ENCODE data around the gene C19orf25. TPM values are rescaled to one million over a fixed set of nuclear protein-coding genes. Genes with fewer than 3 reads are reported as not detected.

C19orf25 gene
- polyA plus RNA-seq, 12 donors = 13.1 to 23.4 (median 14.4) TPM; not detected in 1

GRCh38 chr19:1434040-1434366 lies 45.0 kb downstream of the C19orf25 start:
- no peak for DNase-seq

- no peak for DNase-seq
Measured at GRCh38 chr19:1433119-1434039, 45.6 kb downstream of the C19orf25 start.

DNA sequence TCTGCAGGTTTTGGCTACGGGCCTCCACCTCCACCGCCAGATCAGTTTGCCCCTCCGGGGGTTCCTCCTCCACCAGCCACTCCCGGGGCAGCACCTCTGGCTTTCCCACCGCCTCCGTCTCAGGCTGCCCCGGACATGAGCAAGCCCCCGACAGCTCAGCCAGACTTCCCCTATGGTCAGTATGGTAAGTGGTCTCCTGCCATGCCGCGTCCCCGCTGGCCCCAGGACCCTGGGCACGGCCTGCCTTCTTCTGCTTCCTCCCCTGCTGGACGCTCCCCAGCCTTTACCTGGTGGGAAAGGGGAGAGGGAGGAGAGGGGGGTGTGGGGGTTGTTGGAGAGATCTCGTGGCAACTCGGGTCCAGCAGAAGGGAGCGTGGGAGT lies 46.5 kb downstream of the C19orf25 start:
- no peak for DNase-seq

- no peak for DNase-seq
Measured at GRCh38 chr19:1431759-1432506, 47.1 kb downstream of the C19orf25 start.

GRCh38 chr19:1430246-1430645 lies 48.8 kb downstream of the C19orf25 start:
- no peak for DNase-seq

DNA sequence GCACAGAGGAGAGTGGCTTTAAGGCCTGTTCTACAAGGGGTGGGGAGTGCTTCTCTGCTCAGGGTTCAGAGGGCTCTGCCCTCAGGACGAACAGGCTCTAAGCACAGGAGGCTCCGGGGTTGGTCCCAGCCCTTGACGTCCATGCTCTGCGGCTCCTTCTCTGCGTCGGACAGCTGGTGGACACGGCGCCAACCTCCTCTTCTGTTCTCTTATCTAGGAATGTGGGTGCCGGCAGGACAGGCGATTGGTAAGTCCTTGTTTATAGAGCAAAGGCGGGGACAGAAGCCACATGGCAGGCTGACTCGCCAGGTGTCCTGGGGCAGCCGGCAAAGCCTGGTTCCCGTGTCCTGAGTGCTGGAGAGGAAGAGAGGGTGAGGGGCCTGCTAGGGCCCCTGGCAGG lies 49.3 kb downstream of the C19orf25 start:
- no peak for DNase-seq

GRCh38 chr19:1428738-1429391 lies 50.1 kb downstream of the C19orf25 start:
- no peak for DNase-seq

- no peak for DNase-seq
Measured at GRCh38 chr19:1427221-1427920, 51.6 kb downstream of the C19orf25 start.

- DNase-seq = no peak
Measured at GRCh38 chr19:1426736-1427135, 52.3 kb downstream of the C19orf25 start.

DNA sequence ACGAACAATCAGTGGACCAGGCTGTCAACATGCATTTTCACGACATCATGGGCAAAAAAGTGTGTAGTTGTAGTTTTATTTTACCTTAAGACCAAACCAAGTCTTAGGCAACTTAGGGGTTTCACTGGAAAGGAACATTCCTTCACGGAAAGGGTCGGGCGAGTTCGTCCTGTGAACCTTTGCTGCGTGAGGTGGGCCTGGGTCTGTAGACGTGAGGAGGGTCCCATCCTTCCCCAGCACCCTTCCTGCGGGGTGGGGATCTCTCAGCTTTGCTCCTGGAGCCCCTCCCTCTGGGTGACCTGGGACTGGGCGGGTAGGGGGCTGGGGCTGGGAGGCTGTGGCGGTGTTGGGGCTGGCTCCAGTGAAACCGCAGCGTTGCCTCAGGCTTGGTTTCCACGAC lies 53.1 kb downstream of the C19orf25 start:
- DNase-seq = no peak

DNA sequence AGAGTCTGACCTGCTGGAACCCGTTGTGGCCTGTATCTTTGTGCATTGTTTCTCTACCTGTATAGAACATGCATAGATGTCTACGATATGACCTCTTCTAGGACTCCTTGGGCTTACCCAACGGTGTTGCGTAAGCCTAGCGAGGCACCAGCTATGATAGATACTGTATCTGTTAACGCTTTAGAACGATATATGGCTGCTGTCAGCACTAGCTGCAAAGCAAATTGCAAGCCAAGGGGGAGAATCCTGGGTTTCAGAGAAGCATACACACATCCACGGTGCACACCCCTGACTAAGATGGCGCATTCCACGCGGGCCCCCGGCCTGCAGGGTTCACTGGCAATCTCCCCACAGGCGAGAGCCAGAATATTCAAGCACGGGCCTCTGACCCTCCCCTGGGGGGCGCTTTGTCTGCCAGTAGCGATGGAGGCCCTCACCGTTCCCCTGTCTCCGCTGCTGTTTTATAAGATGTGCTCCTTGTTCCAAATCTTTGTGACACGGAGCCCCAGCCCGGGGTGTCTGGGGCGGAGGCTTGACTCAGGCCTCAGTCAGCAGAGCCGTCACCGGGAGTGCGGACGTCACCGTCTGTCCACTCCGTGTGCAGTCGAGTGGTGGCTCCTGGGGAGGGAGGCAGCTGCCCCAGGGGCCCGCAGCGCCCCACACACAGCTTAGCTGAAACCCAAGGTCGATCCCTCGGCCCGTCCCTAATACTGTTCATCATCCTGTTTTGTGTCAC lies 53.7 kb downstream of the C19orf25 start:
- no peak for DNase-seq

DNA sequence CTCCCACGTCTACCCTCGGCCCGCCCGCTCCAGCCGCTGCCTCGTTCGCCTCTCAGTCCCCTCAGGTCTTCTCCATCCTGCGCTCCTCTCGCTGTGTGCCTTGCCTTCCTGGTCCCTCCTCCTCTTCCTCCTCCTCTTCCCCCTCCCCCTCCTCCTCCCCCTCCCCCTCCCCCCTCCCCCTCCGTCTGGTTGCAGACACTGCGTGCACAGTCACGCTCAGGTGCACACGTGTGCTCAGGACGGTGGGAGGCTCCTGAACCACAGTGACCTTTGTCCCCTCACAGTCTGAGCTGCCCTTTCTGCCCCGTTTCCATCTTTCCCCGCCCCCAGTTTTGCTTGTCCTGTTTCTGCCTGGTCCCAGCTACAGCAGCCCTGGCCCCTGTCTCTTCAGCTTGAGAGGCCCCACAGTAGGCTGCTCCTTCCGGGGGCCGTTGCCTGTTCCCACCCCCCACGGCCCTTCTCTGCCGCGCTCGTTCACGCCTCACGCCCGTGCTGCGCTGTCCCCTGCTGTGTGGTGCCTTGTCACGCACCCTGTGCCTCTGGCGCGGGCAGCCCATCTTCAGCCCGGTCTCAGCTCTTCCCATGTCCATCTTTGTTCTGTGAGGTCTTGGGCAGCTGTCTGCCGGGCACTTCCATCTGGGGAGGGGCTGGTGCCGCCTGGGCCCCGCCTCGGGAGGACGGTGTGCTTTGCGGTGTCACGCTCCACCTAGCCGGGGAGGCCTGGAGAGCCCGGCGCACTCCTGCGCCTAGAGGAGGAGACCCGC lies 54.6 kb downstream of the C19orf25 start:
- DNase-seq = no peak

DNA sequence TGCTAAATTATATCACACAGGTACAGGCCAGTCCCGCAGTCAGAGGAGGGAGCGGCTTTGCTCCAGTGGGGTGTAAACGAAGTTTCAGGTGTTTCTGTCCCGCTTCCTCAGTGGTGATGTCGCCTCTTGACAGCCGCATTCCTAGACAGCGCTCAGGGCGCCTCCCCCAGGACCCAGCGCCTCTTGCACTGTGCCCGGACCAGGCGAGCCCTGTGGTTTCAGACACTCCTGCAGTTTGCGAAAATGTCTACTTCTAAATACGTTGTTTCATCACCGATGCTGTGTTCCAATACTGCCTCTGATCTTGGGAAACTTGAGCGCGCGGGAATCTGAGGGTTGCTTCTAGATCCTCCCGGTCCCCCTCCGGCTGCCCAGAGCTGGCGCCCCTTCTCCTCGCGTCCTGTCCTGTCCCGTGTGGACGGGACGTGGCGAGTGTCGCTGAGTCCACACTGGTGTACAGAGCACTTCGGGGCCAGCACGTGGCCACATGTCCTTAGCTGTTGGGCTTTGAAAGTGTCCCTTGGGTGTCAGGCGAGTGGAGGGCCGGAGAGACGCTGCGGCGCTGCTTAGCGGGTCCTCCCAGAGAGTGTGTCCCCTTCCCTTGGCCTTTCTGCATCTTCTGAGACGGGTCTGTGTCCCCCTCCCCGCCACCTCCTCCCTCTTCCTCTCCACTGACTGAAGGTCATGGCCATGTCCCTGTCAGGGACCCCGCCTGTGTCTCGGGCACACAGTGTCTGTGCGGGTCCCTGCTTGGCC lies 55.4 kb downstream of the C19orf25 start:
- DNase-seq = no peak

Other genes with a start within 250 kb of the C19orf25 start
- gene CBARP, start 241.2 kb downstream of the C19orf25 start, polyA plus RNA-seq (ENCODE audit: insufficient read length in 12 of 12) = 1 to 10 TPM in 7 of 12 donors, under 1 TPM in 3, not detected in 2; 0.65 to 2.2 (median 1.1) TPM
- gene ATP5F1D, start 237.5 kb downstream of the C19orf25 start, polyA plus RNA-seq (ENCODE audit: insufficient read length in 12 of 12) = 100 to 1,000 TPM in 10 of 12 donors, 10 to 100 TPM in 1, not detected in 1; 94.6 to 231 (median 136) TPM
- gene MIDN, start 230.6 kb downstream of the C19orf25 start, polyA plus RNA-seq (ENCODE audit: insufficient read length in 12 of 12) = 100 to 1,000 TPM in 1 of 12 donors, 10 to 100 TPM in 11; 22.4 to 149 (median 30.9) TPM
- gene CIRBP, start 209.9 kb downstream of the C19orf25 start, polyA plus RNA-seq (ENCODE audit: insufficient read length in 12 of 12) = 100 to 1,000 TPM; 391 to 559 (median 467) TPM
- gene FAM174C, start 203.7 kb downstream of the C19orf25 start, polyA plus RNA-seq (ENCODE audit: insufficient read length in 12 of 12) = 10 to 100 TPM in 9 of 12 donors, 1 to 10 TPM in 1, not detected in 2; 9.4 to 17.0 (median 12.6) TPM
- gene EFNA2, start 193.3 kb downstream of the C19orf25 start, polyA plus RNA-seq (ENCODE audit: insufficient read length in 12 of 12) = 10 to 100 TPM in 1 of 12 donors, 1 to 10 TPM in 6, under 1 TPM in 4, not detected in 1; 0.33 to 12.8 (median 1.5) TPM
- 10 to 100 TPM in 11 of 12 donors, not detected in 1; 44.5 to 91.2 (median 61.1) TPM for gene NDUFS7, start 95.3 kb downstream of the C19orf25 start, polyA plus RNA-seq (ENCODE audit: insufficient read length in 12 of 12)
- gene GAMT, start 77.7 kb downstream of the C19orf25 start, polyA plus RNA-seq (ENCODE audit: insufficient read length in 12 of 12) = 100 to 1,000 TPM in 10 of 12 donors, 10 to 100 TPM in 1, not detected in 1; 83.4 to 279 (median 178) TPM
- 100 to 1,000 TPM in 1 of 12 donors, 10 to 100 TPM in 10, not detected in 1; 53.6 to 125 (median 62.2) TPM for gene DAZAP1, start 71.6 kb downstream of the C19orf25 start, polyA plus RNA-seq (ENCODE audit: insufficient read length in 12 of 12)
- gene RPS15, start 40.8 kb downstream of the C19orf25 start, polyA plus RNA-seq (ENCODE audit: insufficient read length in 12 of 12) = 1,000 to 10,000 TPM in 4 of 12 donors, 100 to 1,000 TPM in 7, not detected in 1; 661 to 1,382 (median 915) TPM
- 1 to 10 TPM in 2 of 12 donors, under 1 TPM in 9, not detected in 1; 0.45 to 6.1 (median 0.74) TPM for gene APC2, start 29.1 kb downstream of the C19orf25 start, polyA plus RNA-seq (ENCODE audit: insufficient read length in 12 of 12)
- gene PCSK4, start 11.1 kb upstream of the C19orf25 start, polyA plus RNA-seq (ENCODE audit: insufficient read length in 12 of 12) = 1 to 10 TPM in 3 of 12 donors, under 1 TPM in 7, not detected in 2; 0.52 to 3.3 (median 0.79) TPM
- gene REEP6, start 12.0 kb upstream of the C19orf25 start, polyA plus RNA-seq (ENCODE audit: insufficient read length in 12 of 12) = 10 to 100 TPM in 1 of 12 donors, 1 to 10 TPM in 10, not detected in 1; 1.2 to 16.1 (median 1.7) TPM
- 10 to 100 TPM in 11 of 12 donors, not detected in 1; 10.4 to 20.2 (median 14.7) TPM for gene ADAMTSL5, start 33.8 kb upstream of the C19orf25 start, polyA plus RNA-seq (ENCODE audit: insufficient read length in 12 of 12)
- under 1 TPM in 7 of 12 donors, not detected in 5; 0.17 to 0.78 (median 0.24) TPM for gene PLK5, start 44.9 kb upstream of the C19orf25 start, polyA plus RNA-seq (ENCODE audit: insufficient read length in 12 of 12)
- gene MEX3D, start 89.1 kb upstream of the C19orf25 start, polyA plus RNA-seq (ENCODE audit: insufficient read length in 12 of 12) = 10 to 100 TPM in 11 of 12 donors, not detected in 1; 17.1 to 35.0 (median 21.8) TPM
- 10 to 100 TPM in 11 of 12 donors, not detected in 1; 40.7 to 68.7 (median 44.7) TPM for gene MBD3, start 113.7 kb upstream of the C19orf25 start, polyA plus RNA-seq (ENCODE audit: insufficient read length in 12 of 12)
- gene UQCR11, start 126.2 kb upstream of the C19orf25 start, polyA plus RNA-seq (ENCODE audit: insufficient read length in 12 of 12) = 100 to 1,000 TPM in 6 of 12 donors, 10 to 100 TPM in 5, not detected in 1; 49.0 to 127 (median 106) TPM
- 100 to 1,000 TPM in 10 of 12 donors, 10 to 100 TPM in 1, not detected in 1; 96.3 to 195 (median 120) TPM for gene TCF3, start 173.4 kb upstream of the C19orf25 start, polyA plus RNA-seq (ENCODE audit: insufficient read length in 12 of 12)

Measured in muscle of arm (tissue), 12 donors.